ENCODE results near the gene ATMIN.

ATMIN gene, protein sequence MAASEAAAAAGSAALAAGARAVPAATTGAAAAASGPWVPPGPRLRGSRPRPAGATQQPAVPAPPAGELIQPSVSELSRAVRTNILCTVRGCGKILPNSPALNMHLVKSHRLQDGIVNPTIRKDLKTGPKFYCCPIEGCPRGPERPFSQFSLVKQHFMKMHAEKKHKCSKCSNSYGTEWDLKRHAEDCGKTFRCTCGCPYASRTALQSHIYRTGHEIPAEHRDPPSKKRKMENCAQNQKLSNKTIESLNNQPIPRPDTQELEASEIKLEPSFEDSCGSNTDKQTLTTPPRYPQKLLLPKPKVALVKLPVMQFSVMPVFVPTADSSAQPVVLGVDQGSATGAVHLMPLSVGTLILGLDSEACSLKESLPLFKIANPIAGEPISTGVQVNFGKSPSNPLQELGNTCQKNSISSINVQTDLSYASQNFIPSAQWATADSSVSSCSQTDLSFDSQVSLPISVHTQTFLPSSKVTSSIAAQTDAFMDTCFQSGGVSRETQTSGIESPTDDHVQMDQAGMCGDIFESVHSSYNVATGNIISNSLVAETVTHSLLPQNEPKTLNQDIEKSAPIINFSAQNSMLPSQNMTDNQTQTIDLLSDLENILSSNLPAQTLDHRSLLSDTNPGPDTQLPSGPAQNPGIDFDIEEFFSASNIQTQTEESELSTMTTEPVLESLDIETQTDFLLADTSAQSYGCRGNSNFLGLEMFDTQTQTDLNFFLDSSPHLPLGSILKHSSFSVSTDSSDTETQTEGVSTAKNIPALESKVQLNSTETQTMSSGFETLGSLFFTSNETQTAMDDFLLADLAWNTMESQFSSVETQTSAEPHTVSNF

DNA sequence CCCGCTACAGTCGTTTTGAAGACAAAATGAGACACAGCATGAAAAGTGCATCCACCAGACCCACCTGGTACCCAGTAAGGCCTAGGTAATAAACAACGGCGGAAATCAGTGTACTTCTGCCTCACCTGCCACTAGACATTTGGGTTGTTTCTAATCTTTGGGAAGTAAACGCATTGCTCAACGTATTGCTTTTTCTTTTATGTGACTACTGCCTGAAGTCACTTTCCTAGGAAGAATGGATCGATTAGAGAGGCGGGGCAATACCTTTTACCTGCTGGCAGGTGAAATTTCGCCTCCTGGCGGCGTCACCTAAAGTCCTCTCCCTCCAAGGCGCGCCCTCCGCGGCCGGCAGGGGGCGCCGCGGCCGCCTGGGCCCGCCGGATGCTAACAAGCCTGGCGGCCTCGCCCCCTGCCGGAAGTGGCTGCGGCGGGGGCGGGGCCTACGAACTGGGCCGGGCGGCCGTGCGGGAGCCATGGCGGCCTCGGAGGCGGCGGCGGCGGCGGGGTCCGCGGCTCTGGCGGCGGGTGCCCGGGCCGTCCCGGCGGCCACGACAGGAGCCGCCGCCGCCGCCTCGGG, at the start of gene ATMIN:
TSS of gene ATMIN (plus strand) at position 445 of the 577 bp plus-strand sequence. CDS start at position 474, 29 bp downstream.
- DNase-seq = peak; percentile 91

DNA sequence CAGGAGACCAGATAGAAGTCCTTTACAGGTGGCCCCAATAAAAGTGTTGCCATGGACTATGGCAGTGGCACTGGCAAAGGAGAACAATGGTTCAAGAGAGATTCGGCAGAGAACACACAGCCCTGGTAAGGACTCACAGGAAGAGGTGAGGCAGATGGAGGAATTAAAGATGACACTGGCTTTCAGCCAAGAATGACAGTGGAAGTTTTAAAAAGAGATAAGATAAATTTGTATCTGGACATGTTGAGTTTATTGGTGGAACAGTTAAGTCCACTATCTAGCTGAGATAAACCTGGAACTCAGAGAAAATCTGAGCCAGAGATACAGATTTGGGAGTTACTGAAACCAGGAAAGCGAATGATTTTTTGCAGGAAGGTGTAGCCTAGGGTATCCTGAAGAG, 49.1 kb upstream of the ATMIN start:
- DNase-seq = no peak

- DNase-seq = no peak
These were observed 46.9 kb upstream of the ATMIN start for GRCh38 chr16:80988756-80989155.

GRCh38 chr16:80989801-80990200, 45.8 kb upstream of the ATMIN start:
- DNase-seq = no peak

DNA sequence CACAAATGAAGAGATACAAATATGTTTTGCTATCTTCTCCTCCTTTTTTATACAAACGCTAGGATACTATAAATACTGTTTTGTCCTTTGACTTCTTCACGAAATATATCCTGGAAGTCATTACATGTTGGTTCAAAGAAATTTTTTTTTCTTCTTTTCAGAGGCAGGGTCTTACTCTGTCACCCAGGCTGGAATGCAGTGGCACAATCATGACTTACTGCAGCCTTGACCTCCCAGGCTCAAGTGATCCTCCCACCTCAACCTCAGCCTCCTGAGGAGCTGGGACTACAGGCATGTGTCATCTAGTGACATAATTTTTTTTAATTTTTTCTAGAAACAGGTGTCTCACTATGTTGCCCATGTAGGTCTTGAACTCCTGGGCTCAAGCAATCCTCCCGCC, 45.1 kb upstream of the ATMIN start:
- no peak for DNase-seq

- no peak for DNase-seq
These were observed 44.7 kb upstream of the ATMIN start for GRCh38 chr16:80990978-80991377.

DNA sequence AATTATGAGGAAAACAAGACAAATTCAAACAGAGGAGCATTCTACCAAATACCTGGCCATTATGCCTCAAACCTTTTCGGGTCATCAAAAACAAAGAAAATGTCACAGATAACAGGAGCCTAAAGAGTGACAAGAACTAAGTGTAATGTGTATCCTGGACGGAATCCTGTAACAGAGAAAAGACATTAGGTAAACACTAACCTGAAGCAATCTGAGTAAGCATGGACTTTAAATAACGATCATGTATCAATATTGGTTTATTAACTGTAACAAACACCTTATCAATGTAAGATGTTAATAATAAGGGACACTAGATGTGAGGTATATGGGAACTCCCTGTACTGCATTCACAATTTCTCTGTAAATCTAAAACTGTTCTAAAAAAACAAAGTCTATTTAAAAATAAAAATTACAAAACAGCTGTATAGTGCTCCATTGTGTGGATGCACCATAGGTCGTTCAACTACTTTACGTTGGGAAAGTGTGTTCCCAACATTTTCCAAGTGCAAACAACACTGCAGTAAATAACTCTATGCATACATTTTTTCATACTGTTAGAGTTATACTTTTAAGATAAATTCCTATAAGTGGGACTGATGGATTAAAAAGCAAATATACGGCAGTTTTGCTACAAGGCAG, 43.7 kb upstream of the ATMIN start:
- no peak for DNase-seq

GRCh38 chr16:80992676-80993293, 42.9 kb upstream of the ATMIN start:
- no peak for DNase-seq

DNA sequence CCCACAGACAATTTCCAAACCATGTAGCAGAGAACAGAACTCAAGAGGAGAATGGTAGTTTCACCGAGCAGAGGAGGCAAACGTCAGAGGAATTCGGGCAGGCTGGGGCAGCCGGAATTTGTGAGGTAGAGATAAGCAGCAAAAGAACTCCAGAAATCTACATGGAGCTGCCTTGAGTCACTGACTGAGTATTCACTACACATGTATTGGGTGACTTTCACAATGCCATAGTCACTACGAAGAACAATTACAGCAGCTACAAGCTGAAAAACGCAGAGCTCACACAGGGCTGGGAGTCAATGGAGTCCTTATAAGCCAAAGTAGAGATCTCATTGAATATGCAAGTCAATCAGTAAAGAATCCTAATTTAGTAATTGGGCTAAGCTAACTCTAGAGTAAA, 42.3 kb upstream of the ATMIN start:
- no peak for DNase-seq

DNA sequence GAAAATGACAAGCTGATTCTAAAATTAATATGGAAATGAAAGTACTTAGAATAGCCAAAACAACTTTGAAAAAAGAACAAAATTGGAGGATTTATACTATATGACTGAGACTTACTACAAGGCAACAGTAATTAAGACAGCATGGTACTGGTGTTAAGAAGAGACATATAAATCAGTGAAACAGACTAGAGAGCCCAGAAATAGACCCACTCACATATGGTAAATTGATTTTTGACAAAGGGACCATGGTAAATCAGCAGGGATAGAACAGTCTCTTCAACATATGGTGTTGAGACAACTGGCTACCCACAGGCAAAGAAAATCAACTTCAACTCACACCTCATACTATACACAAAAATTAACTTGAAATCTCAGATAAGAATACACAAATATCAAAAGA, 41.8 kb upstream of the ATMIN start:
- no peak for DNase-seq

DNA sequence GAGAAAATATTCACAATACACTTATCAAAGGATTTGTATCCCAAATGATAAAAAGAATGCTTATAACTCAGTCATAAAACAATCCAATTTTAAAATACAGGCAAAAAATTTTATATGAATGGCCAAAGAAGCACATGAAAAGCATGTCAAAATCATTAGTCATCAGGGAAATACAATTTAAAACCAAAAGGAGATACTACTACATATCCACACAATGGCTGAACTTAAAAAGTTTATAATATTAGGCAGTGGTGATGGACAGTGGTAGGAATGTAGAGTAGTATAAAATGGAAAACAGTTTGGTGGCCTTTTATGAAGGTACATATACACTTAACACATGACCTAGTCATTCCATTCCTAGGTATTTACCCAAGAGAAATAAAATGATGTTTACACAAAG, 41.2 kb upstream of the ATMIN start:
- DNase-seq = no peak

GRCh38 chr16:80996688-80997138, 38.9 kb upstream of the ATMIN start:
- no peak for DNase-seq

DNA sequence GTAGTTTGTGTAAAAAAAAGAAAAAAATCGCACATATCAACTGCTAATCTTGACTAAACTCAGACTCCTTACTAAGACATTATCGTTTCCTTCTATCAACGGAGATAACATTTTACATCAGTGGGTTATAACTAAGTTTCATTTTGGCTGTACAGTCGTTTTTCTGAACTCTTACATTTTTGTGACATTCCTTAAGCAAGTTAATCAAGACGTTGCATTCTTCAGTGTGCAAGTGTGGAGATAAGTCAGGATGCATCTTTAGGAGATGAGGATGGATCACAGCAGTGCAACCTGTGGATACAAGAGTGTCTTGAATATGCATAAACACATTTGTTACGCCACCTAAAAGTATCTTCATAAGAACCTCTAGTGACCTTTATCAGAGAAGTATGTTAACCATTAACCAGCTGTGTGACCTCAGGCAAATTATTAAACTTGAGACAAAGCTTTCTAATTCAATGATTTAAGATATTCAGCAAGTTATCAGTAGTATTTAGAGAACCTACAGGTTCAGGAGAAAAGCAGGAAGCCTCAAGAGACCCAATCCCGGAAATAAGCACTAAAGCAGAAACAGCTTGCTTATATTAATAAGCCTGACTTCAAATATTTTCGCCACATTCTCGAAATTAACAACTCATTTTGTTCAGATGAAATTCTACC, 38.4 kb upstream of the ATMIN start:
- no peak for DNase-seq

DNA sequence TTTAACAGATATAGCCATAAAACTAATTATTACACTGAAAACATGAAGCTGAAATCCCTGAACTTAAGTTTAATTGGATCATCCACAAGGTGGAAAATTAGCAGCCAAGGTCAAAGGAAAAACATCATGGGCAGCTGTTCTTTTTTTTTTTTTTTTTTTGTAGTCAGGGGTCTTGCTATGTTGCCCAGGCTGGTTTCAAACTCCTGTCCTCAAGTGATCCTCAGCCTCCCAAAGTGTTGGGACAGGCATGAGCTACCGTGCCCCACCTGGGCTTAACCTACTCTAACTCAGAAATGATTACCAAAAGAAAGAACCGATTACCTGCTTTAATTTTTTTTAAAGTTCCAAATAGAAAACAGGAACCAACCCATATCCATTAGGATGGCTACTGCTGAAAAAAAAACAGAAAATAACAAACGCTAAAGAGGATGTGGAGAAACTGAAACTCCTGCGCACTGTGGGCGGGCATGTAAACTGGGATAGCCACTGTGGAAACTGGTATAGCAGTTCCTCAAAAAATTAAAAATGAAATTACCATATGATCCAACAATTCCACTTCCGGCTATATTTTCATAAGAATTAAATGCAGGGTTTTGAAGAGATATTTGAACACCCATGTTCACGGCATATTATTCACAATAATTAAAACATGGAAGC, 37.5 kb upstream of the ATMIN start:
- no peak for DNase-seq

- no peak for DNase-seq
These were observed 34.8 kb upstream of the ATMIN start for GRCh38 chr16:81000873-81001272.

GRCh38 chr16:81001330-81001729, 34.3 kb upstream of the ATMIN start:
- no peak for DNase-seq

- DNase-seq = no peak
These were observed 32.6 kb upstream of the ATMIN start for GRCh38 chr16:81003064-81003463.

DNA sequence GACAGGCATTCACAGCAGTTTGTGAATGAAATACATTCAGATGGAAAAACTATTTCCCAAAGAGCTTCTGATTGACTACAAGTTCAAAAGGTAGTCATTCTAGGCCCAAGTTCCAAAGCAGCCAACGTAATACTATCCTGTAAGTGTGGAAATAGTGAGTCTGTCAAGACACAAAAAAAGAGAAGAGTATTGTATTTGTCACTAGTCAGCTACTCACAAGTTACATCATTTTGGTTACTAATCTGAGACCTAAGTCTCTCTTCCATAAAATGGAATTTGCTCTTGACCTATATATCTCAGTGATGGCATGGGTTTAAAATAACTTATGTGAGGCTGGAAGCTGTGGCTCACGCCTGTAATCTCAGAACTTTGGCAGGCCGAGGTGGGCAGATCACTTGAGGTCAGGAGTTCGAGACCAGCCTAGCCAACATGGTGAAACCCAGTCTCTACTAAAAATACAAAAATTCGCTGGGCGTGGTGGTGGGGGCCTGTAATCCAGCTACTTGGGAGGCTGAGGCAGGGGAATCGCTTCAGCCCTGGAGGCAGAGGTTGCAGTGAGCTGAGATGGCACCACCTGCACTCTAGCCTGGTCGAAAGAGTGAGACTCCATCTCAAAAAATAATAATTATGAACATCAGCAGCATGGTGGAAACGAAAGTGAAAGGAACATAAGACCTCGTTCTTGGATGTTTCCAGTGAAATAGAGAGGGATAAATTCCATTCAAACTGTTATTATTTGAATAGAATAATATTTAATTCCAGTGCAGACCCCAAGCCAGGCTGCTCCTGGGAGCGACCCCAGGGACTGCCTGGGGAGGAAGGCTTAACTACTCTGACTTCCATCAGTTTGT, 31.8 kb upstream of the ATMIN start:
- DNase-seq = no peak

- DNase-seq = peak; percentile 52
These were observed 30.8 kb upstream of the ATMIN start for GRCh38 chr16:81004646-81005353.

- DNase-seq = peak; percentile 21
These were observed 30.0 kb upstream of the ATMIN start for GRCh38 chr16:81005610-81006161.

Data from retina (tissue), 1 donor.